Activated CD8-positive, alpha-beta memory T cell treated with anti-CD3 and anti-CD28 coated beads, Interleukin-2, amount 50 U/mL, for 1 hour (primary cell): ENCODE measurements around the gene CLDN24.

Experiments used
- DNase-seq: peaks from one replicate; pipeline ENCODE4 v3.0.0-alpha.2; 2020; ENCODE audit errors: extremely low read depth

CLDN24 gene

DNA sequence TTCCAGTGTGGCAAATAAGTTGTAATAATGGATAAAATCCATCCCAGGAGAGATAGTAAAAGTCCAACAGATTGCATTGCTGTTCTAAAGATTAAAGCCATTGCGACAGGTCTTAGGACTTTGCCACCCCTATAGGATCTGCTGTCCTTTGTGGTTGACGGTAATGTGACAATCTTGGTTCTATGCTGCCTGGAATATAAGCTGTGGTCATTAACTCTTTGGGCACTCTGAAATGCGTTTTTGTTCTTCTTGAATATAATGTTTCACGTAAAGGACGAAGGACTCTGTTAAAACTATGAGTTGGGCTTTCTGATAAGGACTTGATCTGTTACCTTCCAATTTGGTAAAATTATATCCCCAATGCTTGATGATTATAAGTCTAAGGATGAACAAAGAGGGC is at the start of gene CLDN24:
CLDN24 (minus strand) TSS at position 101 of the 400 bp plus-strand sequence; CDS start at position 101, 0 bp downstream.
- DNase-seq, result no peak

- DNase-seq, result no peak
Measured at GRCh38 chr4:183370786-183371185, 48.6 kb upstream of the CLDN24 start.

DNA sequence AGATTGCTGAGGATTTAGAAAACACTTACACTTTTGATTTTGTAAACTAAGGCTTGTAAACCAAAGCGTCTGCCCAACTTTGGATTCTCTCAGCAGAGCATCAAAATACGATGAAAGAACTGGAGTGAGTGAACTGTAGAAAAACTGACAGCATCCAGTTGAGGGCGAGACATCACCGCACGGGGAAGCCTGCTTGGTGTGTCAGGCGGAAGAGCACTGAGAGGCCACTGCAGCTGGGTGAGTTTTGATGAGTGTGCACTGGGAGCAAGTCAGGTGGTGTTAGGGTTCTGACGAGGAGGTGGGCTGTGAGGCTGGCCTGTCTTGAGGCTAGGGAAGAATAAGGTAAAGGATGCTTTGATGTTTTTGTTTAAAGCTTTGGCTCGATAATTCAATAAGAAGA is 46.8 kb upstream of the CLDN24 start:
- no peak for DNase-seq

GRCh38 chr4:183366206-183366835 is 44.1 kb upstream of the CLDN24 start:
- DNase-seq, result no peak

GRCh38 chr4:183364025-183364424 is 41.8 kb upstream of the CLDN24 start:
- DNase-seq, result no peak

DNA sequence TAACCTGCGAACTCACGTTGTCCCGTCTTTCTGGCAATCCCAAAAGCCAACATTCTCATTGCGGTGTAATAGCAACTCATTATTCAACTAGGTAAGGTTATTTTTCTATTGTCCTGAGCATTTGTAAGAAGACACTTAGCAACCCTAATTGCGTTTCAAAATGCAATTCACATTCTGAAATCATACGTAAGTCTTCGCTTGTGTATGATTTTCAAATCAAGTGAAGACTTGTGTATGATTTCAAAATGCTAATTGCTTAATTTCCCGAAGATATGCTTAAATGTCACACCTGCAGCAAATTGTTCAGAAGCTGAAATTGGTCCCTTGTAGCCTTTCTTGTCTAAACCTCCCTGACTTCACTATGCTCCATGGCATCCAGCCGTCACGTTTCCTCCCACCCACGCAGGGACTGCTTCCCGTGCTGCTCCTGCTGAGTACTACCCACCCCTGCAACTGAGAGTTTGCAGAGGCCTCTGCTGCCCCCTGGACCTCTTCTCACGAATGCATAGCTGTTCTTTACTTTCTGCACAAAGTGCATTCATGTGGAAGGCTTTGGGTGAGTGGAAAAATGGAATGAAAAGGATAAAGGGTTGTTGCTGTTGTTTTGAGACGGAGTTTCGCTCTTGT is 40.8 kb upstream of the CLDN24 start:
- DNase-seq, result no peak

GRCh38 chr4:183362036-183362435 is 39.8 kb upstream of the CLDN24 start:
- DNase-seq, result no peak

DNA sequence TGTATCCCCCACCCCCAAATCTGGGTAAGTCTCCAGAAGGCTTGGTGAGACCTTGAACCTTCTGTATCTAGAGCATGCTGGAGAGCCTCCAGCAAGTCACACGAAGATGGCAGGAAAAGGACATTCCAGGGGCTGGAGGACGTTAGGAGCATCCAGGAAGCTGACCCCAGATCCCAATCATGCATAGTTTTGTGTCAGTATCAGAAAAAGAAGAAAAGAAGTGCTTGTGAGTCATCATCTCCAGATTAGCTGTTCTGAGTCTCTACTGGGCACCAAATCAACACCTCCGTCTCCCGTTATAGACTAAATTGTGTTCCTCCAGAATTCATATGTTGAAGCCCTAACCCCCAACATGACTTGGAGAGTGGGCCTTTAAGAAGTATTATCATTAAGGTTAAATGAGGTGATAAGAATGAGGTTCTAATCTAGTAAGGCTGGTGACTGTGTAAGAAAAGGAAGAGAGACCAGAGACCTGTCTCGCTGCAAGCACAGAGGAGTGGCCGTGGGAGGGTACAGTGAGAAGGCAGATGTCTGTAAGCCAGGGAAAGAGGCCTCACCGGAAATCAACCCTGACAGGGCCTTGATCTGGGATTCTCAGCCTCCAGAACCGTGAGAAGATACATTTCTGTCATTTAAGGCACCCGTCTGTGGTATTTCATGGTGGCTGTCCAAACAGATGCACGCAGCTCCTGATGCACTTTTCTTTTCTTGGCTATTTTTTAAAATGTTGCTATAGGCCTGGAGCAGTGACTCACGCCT is 38.1 kb upstream of the CLDN24 start:
- DNase-seq, result no peak

DNA sequence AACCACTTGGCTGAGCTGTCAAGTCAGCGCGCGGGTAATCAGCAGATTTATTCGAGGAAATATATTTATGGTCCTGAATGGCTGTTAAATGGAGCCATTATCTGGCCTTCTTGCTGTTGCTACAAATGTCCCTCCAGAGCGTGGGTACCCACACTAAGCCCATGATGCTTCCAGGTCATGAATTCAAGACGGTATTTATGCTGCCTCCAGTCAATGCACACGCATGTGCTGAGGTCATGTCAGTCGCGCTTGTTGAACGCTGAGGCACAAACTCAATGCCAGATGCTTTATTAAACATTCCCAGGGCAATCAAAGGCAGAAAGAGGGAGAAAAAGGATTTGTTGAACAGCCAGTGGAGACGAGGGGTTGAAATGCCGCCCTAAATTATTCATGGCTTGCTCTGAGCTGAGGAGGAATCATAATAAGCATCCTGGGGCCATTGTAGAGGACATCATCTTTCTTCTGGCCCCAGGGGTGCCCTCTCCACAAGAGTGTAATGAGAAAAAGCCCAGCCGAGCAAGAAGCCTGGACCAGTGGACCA is 36.1 kb upstream of the CLDN24 start:
- no peak for DNase-seq

DNA sequence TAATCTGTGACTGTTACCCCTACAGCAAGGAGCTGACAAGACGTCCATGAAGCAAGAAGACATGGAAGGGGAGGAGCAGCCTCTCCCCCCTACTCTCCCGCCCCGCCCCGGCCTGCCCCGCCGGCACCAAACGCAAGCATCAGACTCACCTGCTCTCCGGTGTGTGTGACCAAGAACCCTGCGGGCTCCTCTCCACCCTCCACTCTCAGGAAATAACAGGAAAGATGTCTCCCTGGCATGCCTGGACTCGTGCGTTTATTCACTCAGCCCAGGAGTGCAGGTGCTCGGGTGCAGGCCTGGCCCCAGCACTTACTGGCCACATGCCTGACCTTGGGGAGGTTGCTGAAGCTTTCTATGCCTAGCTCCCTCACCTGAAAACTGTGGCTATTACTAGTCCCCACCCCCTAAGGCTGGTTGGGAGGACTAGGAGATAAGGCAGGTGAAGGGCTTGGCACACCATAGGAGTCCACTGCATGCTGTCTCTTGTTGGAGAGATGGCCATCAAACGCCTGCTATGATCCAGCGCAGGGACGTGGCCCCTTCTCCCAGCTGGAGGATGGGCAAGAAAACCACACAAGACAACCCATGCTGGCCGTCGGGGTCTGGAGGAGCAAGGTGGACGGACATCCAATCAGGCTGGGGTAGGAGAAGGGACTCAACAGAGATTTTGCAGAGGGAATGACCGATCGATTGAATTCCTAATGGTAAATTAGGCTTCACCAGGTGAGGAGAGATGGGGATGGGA is 34.9 kb upstream of the CLDN24 start:
- no peak for DNase-seq

DNA sequence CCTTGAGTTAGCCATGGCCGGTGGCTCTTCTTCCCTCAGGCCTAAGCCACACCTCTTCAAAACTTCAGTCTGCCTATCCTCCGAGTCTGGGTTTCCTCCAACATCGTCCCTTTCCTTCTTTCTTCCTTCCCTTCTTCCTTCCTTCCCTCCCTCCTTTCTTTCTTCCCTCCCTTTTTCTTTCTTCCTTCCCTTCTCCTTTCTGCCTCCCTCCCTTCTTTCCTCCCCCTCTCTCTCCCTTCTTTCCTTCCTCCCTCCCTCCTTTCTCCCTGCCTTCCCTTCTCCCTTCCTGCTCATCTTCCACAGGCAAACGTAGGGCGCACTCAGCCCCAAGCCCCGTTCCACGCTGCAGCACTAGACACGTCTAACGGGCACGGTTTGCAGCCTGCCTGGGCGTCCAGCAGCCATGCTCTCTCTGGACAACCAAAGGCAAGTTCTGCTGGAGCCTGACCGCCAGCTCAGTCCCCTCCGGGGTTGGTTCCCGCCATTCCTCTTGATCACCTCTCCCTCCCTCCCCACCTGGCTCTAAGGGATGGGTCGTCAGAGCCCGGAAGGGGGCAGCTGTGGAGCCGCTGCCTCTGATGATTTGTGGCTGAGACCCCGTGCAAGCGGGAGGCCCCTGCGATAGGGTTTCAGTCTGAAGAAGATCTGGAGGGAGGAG is 34.1 kb upstream of the CLDN24 start:
- DNase-seq, result no peak

- no peak for DNase-seq
Measured at GRCh38 chr4:183355405-183355804, 33.2 kb upstream of the CLDN24 start.

- DNase-seq, result no peak
Measured at GRCh38 chr4:183354219-183354618, 32.0 kb upstream of the CLDN24 start.

- no peak for DNase-seq
Measured at GRCh38 chr4:183353557-183353956, 31.3 kb upstream of the CLDN24 start.

DNA sequence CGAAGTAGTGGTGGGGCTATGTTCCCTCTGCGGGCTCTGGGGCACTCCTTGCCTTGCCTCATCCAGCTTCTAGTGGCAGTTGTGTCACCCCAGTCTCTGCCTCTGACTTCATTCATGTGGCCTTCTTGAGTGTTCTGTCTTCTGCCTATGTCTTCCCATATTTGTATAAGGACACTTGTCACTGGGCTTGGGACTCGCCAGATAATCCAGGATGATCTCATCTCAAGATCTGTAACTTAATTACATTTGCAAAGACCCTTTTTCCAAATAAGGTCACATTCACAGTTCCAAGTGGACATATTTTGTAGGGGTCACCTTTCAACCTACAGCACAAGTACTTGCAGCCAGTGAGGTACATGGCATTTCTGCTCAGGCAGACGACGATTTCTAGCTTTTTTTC is 30.3 kb upstream of the CLDN24 start:
- DNase-seq, result no peak

DNA sequence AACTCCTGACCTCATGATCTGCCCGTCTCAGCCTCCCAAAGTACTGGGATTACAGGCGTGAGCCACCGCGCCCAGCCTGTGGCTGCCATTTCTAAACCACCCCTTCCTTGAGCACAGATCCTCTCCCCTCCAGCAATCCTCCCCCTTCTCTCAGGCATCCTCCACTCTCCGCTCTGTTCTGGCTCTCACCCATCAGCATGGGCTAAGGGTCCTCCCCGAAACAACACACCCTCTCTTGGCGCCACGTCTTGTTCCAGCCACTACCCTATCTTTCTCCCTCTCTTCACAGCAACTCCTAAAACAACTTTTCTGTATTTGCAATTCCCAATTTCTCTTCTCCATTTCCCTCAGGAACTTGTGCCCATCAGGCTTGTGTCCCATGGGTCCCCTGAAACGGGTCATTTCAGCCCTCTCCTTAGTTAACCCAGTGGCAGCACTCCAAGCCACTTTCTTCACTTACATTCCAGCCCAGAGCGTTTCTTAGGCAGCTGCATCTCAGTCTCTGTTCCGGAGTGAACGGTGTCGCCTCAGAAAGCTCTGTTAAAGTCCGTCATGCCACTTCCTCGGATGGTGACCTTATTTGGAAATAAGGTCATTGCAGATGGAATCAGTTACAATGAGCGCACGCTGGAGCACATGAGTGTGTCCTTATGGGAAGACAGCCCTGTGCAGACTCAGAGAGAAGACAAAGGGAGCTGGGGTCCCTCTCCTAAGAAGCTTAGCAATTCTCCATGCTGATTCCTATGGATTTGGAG is 28.3 kb upstream of the CLDN24 start:
- no peak for DNase-seq

DNA sequence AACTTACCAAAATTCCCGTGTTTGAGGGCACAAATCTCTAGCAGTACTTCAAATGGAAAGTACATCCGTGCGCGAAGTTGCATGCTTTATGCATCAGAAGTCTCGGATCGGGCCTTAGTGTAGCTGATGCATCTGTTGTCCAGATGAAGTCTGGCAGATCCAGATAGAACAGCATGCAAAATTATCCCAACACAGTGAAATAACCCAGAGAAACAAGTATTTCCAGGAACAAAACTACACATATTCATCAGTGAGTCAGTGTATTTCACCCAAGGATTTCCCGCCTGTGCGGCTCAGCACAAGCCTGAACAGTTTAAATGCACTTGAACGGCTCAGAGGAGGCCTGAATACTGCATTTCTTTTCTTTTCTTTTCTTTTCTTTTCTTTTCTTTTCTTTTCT is 27.4 kb upstream of the CLDN24 start:
- DNase-seq, result no peak

DNA sequence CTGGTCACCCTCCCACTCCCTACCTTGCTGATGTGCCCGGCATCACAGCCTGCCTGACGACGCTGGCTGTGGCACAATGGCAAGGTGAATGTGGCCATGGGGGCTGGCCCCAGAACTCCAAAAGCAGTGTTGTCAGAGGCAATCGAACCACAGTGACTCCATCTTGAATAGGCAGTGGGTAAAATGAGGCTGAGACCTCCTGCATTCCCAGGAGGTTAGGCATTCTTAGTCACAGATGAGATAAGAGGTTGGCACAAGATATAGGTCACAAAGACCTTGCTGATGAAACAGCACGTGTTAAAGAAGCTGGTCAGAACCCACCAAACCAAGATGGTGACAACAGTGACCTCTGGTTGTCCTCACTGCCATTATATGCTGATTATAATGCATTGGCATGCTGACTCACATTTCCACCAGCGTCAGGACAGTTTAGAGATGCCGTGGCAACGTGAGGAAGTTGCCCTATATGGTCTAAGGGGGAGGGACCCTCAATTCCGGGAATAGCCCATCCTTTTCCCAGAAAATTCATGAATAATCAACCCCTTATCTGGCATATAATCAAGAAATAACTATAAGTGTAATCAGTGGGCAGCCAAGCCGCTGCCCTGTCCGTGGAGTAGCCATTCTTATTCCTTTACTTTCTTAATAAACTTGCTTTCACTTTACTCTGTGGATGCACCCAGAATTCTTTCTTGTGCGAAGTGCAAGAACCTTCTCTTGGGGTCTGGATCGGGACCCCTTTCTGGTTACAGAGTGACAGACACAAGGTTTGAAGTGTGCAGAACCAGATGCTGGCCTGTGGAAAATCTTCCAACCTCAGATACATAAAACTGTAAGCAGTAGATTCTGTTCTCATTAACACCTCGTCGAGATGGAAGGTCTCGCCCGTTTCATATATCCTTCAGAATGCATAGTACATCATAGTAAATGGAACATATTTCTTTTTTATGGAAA is 26.8 kb upstream of the CLDN24 start:
- no peak for DNase-seq

- DNase-seq, result no peak
Measured at GRCh38 chr4:183348136-183348535, 25.9 kb upstream of the CLDN24 start.

DNA sequence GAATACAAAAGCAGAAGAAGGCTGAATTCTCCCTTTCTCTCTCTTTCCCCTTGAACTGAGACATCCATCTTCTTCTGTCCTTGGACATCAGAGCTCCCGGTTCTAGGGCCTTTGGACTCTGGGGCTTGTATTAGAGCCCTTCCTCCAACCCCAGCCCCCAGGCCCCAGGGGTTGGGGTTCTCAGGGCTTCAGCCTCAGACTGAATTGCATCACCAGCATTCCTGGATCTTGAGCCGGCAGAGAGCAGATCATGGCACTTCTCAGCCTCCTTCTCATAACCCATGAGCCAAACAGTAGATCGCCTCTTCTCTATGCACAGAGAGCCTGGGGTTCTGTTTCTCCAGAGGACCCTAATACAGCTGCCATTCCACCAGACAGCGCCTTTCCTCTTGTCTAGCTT is 25.3 kb upstream of the CLDN24 start:
- no peak for DNase-seq
